OCI-LY1 (cell line): ENCODE results near the gene TSC22D4.

Experiments used
- EZH2 ChIP-seq: fragments of 200-600 bp; sonication (generic), shearing (Covaris generic); IDR thresholded peaks from 2 replicates; pipeline ENCODE4 v1.8.0; 2017; ENCODE audit warnings: borderline replicate concordance, mixed run types, mild to moderate bottlenecking, antibody characterized with exemption, low read length, moderate library complexity, mixed read lengths
- TF ChIP-seq, protein P1 (sequence below): fragments of 200-600 bp; sonication (generic), shearing (Covaris generic); IDR thresholded peaks from 2 replicates; pipeline ENCODE4 v1.5.1; 2017; ENCODE audit warnings: mild to moderate bottlenecking, antibody characterized with exemption, low read length, moderate library complexity, mixed read lengths

DNA sequence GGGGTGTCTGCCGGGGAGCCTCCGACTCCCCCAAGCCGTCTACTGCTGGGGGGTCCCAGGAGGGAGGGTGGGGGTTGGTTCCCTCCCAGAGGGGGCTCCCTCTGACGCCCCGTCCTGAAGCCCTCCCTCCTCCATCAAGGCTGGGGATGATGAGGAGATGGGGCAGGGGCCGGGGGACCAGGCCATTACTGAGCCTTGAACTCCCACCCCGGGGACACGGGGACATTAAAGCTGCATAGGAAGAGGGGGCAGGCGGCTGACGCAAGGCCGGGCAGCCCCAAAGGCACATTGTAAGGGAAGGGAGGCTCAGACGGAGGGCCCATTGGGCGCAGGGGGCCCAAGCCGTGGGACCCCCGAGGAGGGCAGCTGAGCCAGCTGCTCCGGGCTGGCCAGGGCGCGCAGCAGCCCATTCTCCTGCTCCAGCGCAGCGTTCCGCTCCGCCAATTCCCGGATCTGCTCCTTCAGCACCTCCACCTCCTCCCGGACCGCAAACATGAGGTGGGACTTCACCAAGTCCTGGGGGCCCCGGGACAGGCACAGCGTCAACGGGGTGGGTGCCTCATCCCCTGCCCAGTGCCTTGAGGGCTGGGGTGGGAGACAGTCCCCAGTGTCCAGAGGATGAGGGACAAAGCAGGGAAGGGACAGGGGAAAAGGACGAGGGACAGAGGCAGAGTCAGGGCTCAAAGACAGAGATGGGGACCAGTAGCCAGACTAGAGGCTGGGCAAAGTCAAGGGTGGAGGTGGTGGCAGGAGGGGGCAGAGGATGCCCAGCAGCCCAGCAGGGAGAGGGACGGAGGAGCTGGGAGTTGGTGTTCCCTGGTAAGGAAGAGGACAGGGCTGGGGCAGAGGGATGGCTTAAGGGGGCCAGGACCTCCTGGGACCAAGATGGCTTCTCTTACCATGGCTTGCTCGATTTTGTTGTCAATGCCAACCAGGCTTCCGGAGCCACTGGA is 12.1 kb downstream of the TSC22D4 start:
- TF ChIP-seq, protein P1, sequence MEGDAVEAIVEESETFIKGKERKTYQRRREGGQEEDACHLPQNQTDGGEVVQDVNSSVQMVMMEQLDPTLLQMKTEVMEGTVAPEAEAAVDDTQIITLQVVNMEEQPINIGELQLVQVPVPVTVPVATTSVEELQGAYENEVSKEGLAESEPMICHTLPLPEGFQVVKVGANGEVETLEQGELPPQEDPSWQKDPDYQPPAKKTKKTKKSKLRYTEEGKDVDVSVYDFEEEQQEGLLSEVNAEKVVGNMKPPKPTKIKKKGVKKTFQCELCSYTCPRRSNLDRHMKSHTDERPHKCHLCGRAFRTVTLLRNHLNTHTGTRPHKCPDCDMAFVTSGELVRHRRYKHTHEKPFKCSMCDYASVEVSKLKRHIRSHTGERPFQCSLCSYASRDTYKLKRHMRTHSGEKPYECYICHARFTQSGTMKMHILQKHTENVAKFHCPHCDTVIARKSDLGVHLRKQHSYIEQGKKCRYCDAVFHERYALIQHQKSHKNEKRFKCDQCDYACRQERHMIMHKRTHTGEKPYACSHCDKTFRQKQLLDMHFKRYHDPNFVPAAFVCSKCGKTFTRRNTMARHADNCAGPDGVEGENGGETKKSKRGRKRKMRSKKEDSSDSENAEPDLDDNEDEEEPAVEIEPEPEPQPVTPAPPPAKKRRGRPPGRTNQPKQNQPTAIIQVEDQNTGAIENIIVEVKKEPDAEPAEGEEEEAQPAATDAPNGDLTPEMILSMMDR: no peak
- no peak for TF ChIP-seq EZH2
